Gastroesophageal sphincter (tissue), 4 donors: Measurements from ENCODE around the gene UNK. TPM values are rescaled to one million over a fixed set of nuclear protein-coding genes. Genes with fewer than 3 reads are reported as not detected.

ENCODE experiments used
- ATAC-seq: fragments of 150-250 bp; one replicate; pipeline ENCODE4 v1.9.1; 2016; ENCODE audit warnings: mild to moderate bottlenecking, moderate library complexity
- H3K27ac ChIP-seq, 4 donors: fragments of 200-600 bp; sonication (generic) in 3 of 4; 1 replicate in 3 of 4; 2 replicates in 1 of 4; pipeline ENCODE4 v1.5.1; 2016 to 2019
- H3K27me3 ChIP-seq: fragments of 200-600 bp; sonication (generic); one replicate; pipeline ENCODE4 v1.5.1; 2019
- H3K36me3 ChIP-seq, 2 donors: fragments of 200-600 bp; sonication (generic); one replicate each; pipeline ENCODE4 v1.5.1; 2019; ENCODE audit warnings: control low read depth in 1 of 2
- H3K4me1 ChIP-seq, 3 donors: fragments of 200-600 bp; sonication (generic); 1 replicate in 2 of 3; 2 replicates in 1 of 3; pipeline ENCODE4 v1.5.1; 2016 to 2019; ENCODE audit warnings: control low read depth in 2 of 3
- H3K4me3 ChIP-seq, 2 donors: fragments of 200-600 bp; sonication (generic); one replicate each; pipeline ENCODE4 v1.5.1; 2019; ENCODE audit warnings: mild to moderate bottlenecking in 1 of 2, moderate library complexity in 1 of 2
- H3K9me3 ChIP-seq, 3 donors: fragments of 200-600 bp; sonication (generic); one replicate each; pipeline ENCODE4 v1.5.1; 2017 to 2019; ENCODE audit warnings: control low read depth in 2 of 3
- CTCF ChIP-seq, 4 experiments: fragments of 200-600 bp in 2 of 4; fragments of 450-650 bp in 2 of 4; sonication (generic) in 1 of 4; IDR thresholded peaks; one replicate each; pipeline ENCODE4 v1.5.1; 2017 to 2019; ENCODE audit warnings: antibody characterized with exemption in 4 of 4, mild to moderate bottlenecking in 2 of 4, moderate library complexity in 2 of 4
- EP300 ChIP-seq: sonication (generic); formaldehyde crosslinking; IDR thresholded peaks from one replicate; pipeline ENCODE4 v1.6.1; 2017; ENCODE audit warnings: antibody characterized with exemption, mild to moderate bottlenecking
- POLR2A ChIP-seq, 2 donors: fragments of 450-650 bp; IDR thresholded peaks; one replicate each; pipeline ENCODE4 v1.6.1; 2017; ENCODE audit warnings: antibody characterized with exemption in 2 of 2, mild to moderate bottlenecking in 2 of 2, moderate library complexity in 1 of 2
- POLR2AphosphoS5 ChIP-seq: sonication (generic); formaldehyde crosslinking; IDR thresholded peaks from one replicate; pipeline ENCODE4 v1.6.1; 2017; ENCODE audit warnings: antibody characterized with exemption
- WGBS, 2 donors: methylation state at CpG; one replicate each; pipeline ENCODE4 v1.1.5; 2018; ENCODE audit warnings: low coverage in 1 of 2; 5-methylcytosine and 5-hydroxymethylcytosine counted together
- total RNA-seq, 4 donors: library from RNA; depleted of rRNA; stranded (reverse); fragments of >200 nt; gene quantifications; one replicate each; pipeline ENCODE4 v1.1.0, GENCODE V29; 2016

UNK gene
- total RNA-seq, 4 donors from 2014 or later: 9.8 to 41.6 (median 21.0) TPM

GRCh38 chr17:75829747-75830146 lies 45.1 kb downstream of the UNK start:
- TF ChIP-seq EP300: no peak
- no peak for TF ChIP-seq POLR2A (IDR thresholded peaks at IDR 0.05)
- TF ChIP-seq POLR2AphosphoS5: no peak
- no peak for TF ChIP-seq CTCF (IDR thresholded peaks at IDR 0.05)
- H3K36me3 ChIP-seq: peaks cover 0 to 51% of the 10 kb centered on the region in 2 donors

GRCh38 chr17:75830164-75831031 lies 45.8 kb downstream of the UNK start:
- Histone ChIP-seq H3K9me3 (no peaks in the 10 kb centered on the region), H3K36me3 (peaks cover 0 to 50% of the 10 kb centered on the region in 2 donors), H3K4me3 (no peak overlapping the region), H3K27me3 (no peaks in the 10 kb centered on the region), H3K27ac (peak overlapping the region in 1 of 4 donors; percentile 23), H3K4me1 (peaks cover 0 to 52% (median 15%) of the 10 kb centered on the region in 3 donors)
- TF ChIP-seq CTCF (IDR thresholded peaks at IDR 0.05) (peak in 3 of 4 experiments; percentile 15 to 49 (median 16)), EP300 (no peak), POLR2A (IDR thresholded peaks at IDR 0.05) (no peak), POLR2AphosphoS5 (no peak)
- no peak for ATAC-seq
- WGBS, 2 donors: 80 to 92% methylated on average over 1 to 2 of the region's 27 CpGs

More at GRCh38 chr17:75829747-75830146, 45.1 kb downstream of the UNK start:
- ATAC-seq: no peak
- no peaks in the 10 kb centered on the region for H3K27me3 ChIP-seq
- no CpG with 5 or more reads among the region's 7 CpGs for WGBS, 2 donors
- H3K4me3 ChIP-seq: no peak overlapping the region
- H3K4me1 ChIP-seq: peaks cover 0 to 52% (median 15%) of the 10 kb centered on the region in 3 donors
- H3K9me3 ChIP-seq: no peaks in the 10 kb centered on the region
- H3K27ac ChIP-seq: no peak overlapping the region

GRCh38 chr17:75831032-75831571 lies 46.5 kb downstream of the UNK start:
- Histone ChIP-seq H3K4me3 (no peak overlapping the region), H3K27me3 (no peaks in the 10 kb centered on the region), H3K27ac (peak overlapping the region in 2 of 4 donors; percentile 2 to 65), H3K9me3 (no peaks in the 10 kb centered on the region), H3K4me1 (peaks cover 0 to 54% (median 15%) of the 10 kb centered on the region in 3 donors), H3K36me3 (peaks cover 0 to 50% of the 10 kb centered on the region in 2 donors)
- 60% methylated on average over 1 of the region's 15 CpGs; no CpG with 5 or more reads in 1 of the 2 donors for WGBS, 2 donors
- ATAC-seq: no peak
- TF ChIP-seq POLR2A (IDR thresholded peaks at IDR 0.05): no peak
- TF ChIP-seq EP300: no peak
- TF ChIP-seq CTCF (IDR thresholded peaks at IDR 0.05): no peak
- no peak for TF ChIP-seq POLR2AphosphoS5

- H3K4me1 ChIP-seq: peaks cover 0 to 44% (median 10%) of the 10 kb centered on the region in 3 donors
- H3K27ac ChIP-seq: peak overlapping the region in 3 of 4 donors; percentile 38 to 65 (median 54)
- H3K4me3 ChIP-seq: no peak overlapping the region
- no peaks in the 10 kb centered on the region for H3K9me3 ChIP-seq
- WGBS, 2 donors: 77% methylated on average over 5 of the region's 10 CpGs; no CpG with 5 or more reads in 1 of the 2 donors
- peaks cover 0 to 55% of the 10 kb centered on the region in 2 donors for H3K36me3 ChIP-seq
- no peak for TF ChIP-seq CTCF (IDR thresholded peaks at IDR 0.05)
- no peak for TF ChIP-seq EP300
- TF ChIP-seq POLR2A (IDR thresholded peaks at IDR 0.05): no peak
- TF ChIP-seq POLR2AphosphoS5: no peak
- peak; percentile 24 for ATAC-seq
- no peaks in the 10 kb centered on the region for H3K27me3 ChIP-seq
Observed at GRCh38 chr17:75832164-75832651, 47.6 kb downstream of the UNK start.
